ENCODE results near the gene CST3.

- TF ChIP-seq CTCF (IDR thresholded peaks at IDR 0.05) (no peak), POLR2AphosphoS5 (IDR thresholded peaks at IDR 0.05) (no peak), POLR2A (IDR thresholded peaks at IDR 0.05) (no peak)
Measured at GRCh38 chr20:23651117-23651516, 13.4 kb upstream of the CST3 start.
